Hematopoietic multipotent progenitor cell treated with erythropoietin and hydrocortisone succinate and interleukin-3 and kit ligand, for 15 days (in vitro differentiated cells): ENCODE results near the gene UNC5C.

Source experiments
- DNase-seq: peaks from one replicate; pipeline ENCODE4 v3.0.0-alpha.2; 2015; ENCODE audit warnings: low spot score

UNC5C gene

DNA sequence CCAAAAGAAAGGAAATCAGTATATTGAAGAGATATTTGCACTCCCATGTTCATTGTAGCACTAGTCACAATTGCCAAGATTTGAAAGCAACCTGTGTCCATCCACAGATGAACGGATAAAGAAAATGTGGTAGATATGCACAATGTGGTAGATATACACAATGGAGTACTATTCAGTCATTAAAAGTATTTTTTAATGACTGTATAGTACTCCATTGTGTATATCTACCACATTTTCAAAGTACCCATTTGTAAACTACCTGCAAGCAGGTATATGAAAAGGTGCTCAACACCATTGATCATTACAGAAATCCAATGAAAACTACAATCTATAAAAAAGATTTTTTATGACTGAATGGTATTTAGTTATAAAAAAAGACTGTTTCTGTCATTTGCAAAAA, 200.4 kb downstream of the UNC5C start:
- no peak for DNase-seq

DNA sequence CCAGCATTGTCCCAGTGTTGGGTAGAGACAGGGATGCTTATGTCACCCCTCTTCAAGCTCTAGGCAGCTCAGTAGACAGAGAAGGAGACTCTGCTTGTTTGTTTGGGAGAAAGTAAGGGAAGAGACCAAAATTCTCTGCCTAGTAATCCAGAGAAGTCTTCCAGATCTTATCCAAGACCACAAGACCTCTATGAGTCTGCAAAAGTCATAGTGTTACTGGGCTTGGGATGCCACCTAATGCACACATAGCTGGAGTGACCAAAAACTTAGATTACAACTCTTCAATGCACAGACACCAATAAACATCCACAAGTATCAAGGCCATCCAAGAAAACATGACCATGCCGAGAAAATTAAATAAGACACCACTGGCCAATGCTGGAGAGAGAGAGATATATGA, 205.5 kb downstream of the UNC5C start:
- DNase-seq, result no peak

DNA sequence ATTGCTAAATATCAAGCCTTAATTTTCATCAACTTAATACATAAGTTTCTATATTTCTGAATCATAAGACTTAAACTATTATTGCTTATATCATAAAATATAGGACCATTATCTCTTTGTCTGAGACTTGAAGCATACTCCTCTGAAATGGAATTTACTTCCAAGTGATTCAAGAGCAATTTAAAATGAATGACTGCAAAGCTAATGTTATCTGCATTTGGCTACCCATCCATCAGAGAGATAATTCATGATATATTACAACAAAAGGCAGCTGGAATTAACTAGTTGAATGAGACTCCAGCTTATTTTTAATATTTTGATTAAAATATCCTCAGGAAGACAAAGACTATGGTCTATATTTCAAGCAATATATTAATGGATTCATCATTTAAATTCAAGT, 208.6 kb downstream of the UNC5C start:
- DNase-seq, result no peak

DNA sequence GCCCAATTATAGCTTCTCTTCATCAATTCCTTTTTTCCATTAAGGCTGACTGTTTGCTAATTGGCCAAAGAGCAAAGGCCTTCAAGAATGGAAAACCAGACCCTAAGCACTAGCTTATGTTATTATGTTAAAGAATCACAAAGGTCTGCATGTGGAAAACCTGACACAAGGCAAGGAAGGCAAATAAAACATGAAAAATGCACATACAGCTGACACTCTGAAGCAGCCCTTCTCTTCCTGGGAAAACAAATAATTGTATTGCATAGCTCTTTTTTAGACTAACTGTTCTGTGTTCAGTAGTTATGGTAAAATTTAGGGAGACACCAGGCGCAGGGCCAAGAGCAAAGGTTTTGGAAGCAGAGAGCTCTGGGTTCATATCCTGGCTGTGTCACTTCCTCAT, 223.1 kb downstream of the UNC5C start:
- DNase-seq, result no peak

DNA sequence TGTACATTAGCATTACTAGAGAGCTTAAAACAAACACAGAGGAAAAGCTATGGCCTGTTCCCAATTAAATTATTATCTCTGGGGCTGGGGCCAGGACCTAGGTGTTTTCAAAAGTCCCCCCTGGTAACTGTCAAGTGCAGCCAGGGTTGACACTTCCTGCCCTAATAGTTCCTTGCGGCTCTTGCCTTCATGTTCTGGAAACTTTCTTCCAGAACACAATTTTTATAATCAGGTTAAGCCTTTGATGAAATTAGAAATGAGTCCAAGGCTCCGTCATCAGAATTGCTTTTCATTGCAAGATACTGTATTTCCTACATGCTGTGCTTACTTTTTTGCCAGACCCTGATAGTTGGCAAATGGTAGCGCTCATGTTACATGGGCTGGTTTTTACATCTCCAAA, 229.6 kb downstream of the UNC5C start:
- no peak for DNase-seq

DNA sequence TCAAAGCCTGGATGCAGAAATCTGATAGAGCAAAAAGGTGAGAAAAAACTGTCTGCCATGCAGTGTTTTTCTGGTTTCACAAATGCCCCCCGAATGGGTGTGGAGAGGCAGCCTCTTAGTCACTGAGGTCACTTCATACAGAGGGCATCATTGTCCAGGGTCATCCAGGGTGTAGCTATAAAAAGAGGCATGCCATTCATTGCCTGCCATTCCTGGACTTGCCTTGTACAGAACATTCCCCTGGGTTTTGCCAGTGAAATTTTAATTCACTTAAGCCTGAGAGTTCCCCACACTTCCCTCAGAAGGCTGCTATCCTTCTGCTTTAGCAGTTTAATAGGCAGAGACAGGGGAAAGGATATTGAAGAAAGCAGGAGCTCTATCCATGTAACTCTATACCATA, 230.3 kb downstream of the UNC5C start:
- DNase-seq, result no peak

DNA sequence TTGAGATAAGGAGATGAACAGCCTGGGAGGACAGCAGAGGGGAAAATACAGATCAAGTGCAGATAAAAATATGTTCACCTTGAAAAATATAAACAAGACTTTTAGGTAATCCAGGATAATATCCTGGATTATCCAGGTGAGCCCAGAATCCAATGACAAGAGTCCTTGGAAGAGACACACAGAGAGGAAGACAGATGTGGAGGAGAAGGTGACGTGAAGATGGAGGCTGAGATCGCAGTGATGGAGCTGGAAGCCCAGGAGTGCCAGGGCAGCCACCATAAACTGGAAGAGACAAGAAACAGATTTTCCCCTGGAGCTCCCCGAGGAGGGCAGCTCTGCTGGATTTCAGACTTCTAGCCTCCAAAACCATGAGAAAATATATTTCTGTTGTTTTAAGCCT, 230.7 kb downstream of the UNC5C start:
- DNase-seq, result no peak

DNA sequence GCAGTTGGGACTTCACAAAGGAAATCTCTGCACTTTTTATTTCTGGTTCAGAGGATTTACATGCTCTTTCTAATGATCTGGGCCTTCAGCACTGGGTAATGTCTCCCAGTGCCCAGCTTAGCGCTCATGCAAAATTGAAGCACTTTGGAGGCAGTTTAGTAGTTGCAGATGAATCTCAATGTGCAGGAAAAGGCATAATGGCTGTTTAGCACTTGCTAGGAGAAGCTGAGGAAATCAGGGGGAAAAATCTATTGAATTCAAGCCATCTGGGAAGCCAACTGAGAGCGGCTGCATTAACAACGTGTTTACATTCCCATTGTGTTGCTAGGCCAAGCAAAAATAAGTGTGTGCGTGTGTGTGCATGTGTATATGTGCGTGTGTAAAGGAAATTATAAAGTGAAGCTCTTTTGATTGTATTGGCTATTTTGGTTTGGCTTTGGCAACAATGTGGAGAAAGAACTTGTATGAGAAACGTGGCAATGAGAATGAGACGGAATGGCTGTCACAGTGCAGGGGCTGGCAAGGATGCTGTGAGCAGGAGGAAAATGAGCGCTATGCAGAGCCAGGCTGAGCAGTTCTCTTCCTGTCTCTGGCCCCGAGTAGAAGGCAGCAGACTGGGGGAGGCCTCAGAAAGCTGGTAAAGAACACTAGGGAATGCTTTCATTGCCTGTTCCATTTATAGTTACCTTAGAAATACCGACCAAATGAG, 231.5 kb downstream of the UNC5C start:
- no peak for DNase-seq

DNA sequence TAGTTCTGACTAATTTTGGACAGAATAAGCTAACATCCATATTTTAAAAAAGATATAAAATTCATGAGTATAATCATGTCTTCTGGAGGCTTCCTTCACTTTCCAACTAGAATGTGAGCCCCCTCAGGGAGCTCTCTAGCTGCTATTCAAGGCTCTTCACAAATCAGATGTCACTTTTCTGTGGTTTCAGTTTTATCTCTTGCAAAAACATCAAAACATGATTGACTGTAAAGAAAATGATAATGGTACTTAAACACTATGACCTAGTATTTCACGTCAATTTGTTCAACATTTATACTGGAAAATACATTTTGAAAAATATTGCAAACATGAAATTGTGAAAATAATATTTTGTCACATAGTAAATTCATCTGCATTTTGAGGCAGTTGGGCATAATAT, 234.2 kb downstream of the UNC5C start:
- no peak for DNase-seq

DNA sequence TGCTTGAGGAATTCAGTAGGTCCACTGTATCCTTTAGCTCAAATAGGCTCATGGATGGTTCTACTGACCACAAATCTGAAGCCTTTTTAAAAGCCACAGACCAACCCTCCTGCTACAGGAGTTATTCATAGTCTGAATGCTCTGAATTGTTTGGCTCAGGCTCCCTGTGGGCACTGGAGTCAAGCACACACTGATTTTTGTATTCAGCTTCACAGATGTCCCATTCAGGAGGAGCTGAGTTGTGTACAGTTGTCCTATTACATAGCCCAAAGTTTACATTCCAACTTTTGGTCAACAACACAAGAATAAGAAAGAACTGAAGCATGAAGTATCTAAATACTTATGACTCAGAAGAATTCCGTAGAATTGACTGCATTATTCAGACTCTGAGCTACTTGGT, 243.9 kb downstream of the UNC5C start:
- no peak for DNase-seq

DNA sequence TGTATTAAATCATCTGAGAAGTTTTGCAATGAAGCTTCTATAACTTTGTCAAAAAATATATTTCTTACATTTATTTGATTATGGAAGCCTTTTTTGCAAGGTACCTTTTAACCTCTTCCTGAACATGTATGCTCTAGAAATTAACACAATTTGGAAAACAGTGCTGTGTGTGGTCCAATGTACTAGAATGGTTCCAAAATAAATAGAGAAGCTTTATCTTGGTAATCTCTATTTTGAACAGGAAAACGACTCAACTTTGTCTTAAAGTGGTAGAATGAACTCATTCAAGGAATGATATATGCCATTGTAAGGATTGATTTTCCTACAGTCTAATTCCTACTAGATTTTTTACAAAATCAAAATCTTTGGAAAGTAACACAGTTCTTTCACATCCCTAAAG, 248.5 kb downstream of the UNC5C start:
- DNase-seq, result no peak

DNA sequence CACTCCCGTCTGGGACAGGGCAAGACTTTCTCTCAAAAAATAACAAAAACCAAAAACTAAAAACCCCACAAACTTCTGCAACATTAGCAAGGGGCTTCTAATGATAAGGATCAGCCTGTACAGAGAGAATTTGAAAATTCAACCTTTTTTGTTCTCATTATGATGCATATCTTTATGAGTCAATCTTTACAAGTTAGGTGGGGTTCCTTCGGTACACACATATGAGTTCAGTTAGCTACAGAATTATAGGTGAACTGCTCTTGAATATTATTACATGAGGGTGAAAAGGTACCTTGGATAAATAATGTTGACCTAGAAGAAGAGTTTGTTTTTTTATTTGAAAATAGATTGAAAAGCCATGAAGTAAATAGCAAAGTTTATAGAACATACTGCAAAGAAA, 252.7 kb downstream of the UNC5C start:
- DNase-seq, result no peak

DNA sequence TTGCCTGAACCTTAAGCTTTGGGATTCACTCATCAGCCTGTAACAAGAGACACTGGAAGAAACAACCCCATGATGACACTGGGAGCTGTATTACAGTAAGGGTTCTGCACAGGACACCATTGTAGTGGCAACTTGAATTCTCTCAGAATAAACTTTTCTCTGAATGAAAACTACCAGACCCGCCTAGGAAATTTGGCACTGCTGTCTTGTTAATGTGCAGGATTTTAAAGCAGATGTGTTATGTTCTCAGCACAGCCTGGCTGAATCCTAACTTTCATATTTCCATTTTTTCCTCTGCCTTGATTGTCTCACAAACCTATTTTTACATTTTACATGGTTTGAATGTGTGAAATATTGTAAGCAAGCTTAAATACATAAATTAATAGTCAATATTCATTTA, 253.6 kb downstream of the UNC5C start:
- no peak for DNase-seq

DNA sequence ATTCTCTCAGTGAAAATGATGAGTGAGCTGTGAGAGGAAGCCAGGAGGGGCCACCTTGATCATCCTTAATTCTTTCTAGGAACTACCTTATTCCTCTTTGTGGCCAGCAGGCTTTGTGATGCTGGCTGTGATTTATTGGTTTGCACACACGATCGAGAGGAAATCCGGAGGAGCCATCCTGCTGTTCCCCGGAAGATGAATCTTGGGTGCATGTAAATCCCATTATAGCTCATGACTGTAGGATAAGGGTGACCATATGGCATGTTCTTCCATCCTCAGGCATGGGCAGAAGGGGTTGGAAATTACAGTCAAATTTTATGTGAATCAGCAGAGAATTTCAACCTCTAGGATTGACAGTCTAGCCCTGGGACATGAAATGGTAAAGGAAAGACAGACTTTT, 254.5 kb downstream of the UNC5C start:
- DNase-seq, result no peak

DNA sequence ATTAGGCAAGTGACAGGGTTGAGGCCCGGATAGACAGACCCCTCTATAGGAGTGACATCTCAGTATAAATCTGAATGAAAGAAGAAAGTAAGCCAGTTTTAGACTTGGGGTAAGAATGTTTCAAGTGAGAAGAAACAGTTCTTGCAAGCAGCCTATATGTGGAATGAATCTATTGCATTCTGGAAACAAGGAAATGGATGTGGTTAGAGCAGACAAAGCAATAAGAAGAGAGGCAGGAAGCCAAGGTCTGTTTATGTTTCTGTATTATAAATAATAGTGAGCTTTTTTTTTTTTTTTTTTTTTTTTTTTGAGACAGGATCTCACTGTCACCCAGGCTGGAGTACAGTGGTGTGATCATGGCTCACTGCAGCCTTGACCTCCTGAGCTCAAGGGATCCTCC, 255.8 kb downstream of the UNC5C start:
- no peak for DNase-seq

DNA sequence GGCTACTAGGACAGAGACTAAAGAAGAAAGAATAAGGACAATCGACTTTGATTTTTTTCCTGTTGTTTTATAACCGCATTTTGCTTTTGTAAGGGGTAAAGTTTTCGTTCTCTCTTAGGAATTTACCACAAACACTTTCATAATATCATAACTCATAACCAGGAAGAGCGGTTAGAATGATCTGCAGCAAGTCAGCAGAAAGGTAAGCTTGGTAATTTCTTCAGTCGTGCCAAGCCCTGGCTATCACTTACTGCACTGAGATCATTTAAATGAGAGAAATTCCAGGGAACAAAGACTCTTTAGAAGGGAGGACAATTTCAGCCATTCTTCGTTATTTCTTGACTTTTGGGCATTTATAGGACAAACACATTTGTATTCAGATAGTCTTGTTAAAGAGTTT, 258.1 kb downstream of the UNC5C start:
- DNase-seq, result no peak

DNA sequence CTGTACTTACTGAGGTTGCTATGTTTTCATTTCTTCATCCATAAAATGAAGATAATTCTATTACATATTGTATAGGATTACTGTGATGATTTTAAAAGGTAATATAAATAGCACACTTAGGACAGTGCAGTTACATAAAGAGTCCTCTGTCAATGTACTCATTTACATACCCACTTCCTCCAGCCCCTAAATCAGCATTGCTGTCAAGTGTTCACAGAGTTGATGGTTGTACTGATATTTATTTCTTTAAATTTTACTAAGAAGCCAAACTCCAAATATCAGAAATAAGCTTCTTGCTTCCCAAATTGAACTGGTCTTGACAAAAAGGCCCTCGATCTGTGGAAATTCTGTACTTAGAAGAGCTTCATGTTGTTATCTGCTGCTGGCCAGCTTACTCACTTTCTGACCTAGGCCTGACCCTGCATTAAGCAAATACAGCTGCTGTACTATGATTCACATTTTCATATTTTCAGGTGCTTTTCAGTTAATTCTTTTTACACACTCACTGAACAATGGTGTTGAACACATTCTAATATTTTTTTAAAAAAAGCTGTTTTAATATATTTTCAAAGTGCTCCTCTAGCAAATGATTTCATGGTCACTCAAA, 259.6 kb downstream of the UNC5C start:
- DNase-seq, result no peak

DNA sequence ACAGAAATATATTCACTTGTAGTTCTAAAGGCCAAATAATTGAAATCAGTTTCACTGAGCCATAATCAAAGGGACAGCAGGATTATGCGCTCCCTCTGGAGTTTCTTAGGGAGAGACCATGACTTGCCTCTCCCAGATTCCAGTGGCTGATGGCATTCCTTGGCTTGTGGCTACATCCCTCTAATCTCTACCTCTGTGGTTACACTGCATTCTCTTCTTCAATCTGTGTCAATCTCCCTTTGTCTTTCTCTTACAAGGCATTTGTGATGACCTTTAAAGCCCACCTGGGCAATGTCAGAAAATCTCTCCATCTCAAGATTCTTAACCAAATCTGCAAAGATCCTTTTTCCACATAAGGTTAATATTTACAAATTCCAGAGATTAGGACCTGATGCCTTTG, 260.2 kb downstream of the UNC5C start:
- DNase-seq, result no peak

DNA sequence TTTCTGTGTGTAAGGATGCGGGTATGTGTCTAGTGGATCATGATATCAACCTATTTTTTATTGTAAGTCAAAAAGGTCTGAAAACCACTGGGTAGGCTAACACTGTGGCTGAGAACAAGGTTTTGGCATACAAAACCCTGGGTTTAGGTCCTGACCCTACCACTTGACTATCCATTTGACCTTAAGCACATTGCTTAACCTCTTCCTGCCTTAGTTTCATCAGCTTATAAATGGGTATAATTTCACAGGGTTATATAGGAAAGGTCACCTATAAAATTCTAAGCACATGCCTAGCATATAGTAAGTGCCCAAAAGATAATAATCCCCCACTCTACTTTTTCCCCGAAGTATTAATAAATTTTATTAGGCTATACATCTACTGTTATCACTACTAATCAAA, 263.0 kb downstream of the UNC5C start:
- no peak for DNase-seq

DNA sequence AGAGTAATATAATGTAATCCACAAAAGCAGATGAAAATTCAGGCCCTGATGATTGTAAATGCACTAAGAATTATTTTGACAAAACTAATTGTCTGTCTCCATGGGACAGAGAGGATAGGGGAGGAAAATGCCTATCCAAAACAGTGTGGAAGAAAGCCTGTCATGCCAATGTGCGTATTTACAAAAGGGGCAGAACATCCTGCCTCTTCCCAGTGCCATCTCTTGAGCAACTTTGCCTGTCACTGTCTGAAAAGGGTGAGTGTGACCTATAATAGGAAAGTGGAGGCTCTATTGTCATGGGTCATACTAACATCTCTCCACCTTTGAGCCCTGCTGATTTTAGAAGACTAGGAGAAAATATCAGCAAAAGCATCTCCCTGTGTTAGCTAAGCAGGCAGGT, 264.1 kb downstream of the UNC5C start:
- no peak for DNase-seq

DNA sequence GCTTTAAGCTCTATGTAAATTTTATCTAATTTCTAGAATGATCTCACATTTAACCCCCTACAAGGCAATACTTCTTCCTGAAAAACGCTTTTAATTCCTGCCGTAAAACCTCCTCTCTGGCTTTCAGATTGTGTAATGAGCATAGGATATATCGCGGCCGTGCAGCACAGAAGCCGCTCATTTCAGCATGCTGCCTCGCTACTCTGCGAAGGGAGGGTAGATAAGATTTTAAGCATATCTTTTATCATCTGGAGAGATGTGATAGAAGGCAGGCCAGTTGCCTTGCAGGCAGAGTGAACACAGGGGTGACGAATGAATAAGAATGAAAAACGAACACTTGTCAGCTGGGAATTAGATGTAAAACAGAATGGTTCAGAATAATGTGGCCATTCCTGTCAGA, 265.5 kb downstream of the UNC5C start:
- no peak for DNase-seq

DNA sequence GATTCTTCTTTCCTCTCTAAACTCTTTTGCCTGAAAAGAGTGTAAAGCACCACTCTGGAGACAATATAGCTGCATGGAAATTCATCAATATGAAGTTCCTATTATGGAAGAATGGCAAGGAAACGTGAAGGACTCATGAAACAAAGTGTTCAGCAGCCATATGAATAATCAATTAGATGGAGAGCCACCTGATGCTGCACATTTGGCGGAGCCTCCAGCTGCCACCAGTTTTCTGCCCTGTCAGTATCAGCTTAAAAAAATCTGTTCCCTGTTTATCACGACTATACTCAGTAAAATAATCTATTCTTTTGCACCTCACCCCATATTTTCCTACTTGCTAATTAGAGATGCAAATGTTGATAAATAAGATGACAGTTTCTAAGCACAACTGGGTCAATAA, 276.0 kb downstream of the UNC5C start:
- DNase-seq, result no peak

DNA sequence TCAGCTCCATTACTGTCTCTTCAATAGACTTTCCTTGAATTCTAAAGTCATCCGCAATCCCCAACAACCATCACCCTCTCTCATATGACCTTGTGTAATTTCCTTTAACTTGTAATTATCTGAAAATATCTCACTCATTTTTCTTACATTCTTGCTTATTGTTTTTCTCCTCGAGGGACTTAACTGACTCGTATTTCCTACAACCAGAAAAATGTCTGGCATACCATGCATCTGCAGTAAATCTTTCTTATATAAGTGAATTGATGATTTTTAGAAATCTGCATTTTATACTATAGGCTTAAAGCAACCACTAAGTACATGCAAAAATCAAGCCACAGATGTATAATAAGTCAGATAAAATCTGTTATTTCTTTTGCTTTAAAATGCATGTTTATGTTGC, 276.7 kb downstream of the UNC5C start:
- no peak for DNase-seq

DNA sequence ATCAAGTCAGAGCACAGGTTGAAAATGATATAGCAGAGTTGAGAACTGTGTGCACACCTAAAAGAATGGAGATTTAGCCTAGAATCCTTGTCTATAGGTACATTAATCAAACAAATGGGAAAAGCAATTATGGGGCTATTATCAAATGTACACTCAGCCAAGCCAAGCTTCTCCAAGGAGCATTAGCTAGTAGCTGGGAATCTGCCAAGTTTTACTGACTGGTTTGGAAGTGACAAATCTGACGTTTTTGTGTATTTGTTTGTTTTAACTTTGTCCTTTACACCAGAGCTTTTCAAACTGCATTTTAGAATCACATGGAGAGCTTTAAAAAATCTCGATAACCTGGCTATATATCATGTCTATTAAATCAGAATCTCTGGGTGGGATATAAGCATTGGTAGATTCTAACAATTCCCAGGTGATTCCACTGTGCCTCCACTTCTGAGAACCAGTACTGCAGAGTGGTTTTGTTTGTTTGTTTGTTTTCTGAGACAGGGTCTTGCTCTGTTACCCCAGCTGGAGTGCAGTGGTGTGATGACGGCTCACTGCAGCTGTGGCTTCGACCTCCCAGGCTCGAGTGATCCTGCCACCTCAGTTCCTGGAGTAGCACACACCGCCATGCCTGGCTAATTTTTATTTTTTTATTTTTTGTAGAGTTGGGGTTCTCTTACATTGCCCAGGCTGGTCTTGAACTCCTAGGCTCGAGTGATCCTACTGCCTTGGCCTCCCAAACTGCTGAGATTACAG, 279.8 kb downstream of the UNC5C start:
- DNase-seq, result no peak
